Fibroblast of skin of left biceps (primary cell): ENCODE data around the gene HNRNPA2B1.
"Not testable (repeated sequence)": the region's sequence is repeated elsewhere in the genome, so short reads cannot be mapped to it uniquely, and the experiment has no call there.

Experiments
- DNase-seq, 2 experiments: peaks; one replicate each; pipeline ENCODE4 v3.0.0-alpha.2; 2013; ENCODE audit warnings: low read depth in 2 of 2

HNRNPA2B1 gene

DNA sequence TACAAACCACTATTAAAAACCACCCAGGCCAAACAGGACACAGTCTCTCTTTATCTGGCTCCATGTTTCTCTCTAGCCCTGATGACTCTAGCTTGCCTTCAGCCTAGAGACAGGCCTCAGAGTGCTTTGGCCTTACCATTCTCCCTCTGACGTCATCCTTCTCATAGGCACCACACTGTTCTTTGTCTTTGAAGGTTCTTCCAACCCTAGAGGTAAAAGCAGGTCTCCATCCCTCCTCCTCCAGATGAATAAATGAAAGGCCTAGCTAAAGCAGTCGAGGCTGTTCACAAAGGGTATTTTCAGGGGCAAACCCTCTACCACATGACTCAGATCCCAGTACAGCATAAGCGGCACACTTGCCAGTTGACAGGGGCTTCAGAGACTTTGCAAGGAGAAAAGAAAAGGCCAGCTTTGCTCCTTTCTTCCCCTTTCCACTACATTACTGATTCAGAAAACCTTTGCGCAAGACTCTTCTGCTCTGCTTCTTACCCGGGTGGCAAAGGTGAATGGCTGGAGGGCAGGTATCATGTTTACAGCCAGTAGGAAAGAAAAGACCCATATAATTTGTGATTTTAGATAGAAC, 33.8 kb downstream of the HNRNPA2B1 start:
- no peak for DNase-seq

DNA sequence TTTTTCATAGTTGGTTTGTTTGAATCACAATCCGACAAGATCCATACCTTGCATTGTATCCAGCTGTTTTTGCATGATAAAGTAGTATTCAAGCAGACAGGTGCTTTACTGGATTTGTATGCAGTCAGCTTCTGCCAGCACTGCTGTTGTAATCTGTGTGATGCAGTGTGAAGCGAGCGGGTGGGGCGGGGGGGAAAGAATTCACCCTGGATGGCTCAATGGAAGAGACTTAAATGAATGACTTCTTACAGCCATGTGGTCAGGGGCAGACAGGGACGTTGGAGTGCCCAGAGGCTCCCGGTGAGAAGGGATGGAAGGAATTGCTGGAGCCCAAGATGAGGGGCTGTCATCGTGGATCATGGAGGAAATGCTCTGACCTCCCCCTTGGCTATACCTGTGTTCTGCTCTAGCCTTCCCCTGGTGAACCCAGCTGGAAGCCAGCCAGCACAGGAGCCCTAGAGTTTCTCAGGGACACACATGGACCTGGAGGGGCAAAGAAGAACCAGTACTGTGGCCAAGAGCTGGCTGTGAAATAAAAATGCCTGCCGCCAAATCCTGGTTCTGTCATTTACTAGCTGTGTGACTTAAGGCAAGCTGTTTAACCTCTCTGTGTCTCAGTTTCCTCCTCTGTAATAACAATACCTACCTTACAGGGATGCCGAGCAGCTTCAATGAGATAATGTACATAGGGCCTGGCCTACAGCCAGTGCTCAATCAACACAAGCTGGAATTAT, 34.4 kb downstream of the HNRNPA2B1 start:
- DNase-seq, result no peak

DNA sequence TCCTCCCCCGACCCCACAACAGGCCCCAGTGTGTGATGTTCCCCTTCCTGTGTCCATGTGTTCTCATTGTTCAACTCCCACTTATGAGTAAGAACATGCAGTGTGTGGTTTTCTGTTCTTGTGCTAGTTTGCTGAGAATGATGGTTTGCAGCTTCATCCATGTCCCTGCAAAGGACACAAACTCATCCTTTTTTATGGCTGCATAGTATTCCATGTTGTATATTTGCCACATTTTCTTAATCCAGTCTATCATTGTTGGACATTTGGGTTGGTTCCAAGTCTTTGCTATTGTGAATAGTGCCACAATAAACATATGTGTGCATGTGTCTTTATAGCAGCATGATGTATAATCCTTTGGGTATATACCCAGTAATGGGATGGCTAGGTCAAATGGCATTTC, 36.7 kb downstream of the HNRNPA2B1 start:
- not testable (repeated sequence) for DNase-seq

DNA sequence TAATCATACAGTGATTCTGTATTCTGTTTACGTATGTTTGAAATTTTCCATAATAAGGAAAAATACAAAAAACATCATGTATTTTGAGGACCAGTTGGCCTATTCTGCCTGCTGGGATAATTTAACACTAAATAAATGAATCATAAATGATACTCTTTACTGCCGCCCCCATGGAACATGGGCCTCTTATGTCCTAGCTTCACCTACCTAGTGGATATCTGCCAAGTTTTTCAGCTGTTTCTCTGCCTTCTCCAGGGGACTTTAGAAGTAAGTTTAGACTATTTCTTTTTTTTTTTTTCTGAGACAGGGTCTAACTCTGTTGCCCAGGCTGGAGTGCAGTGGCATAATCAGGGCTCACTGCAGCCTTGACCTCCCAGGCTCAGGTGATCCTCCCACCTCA, 38.1 kb downstream of the HNRNPA2B1 start:
- no peak for DNase-seq

DNA sequence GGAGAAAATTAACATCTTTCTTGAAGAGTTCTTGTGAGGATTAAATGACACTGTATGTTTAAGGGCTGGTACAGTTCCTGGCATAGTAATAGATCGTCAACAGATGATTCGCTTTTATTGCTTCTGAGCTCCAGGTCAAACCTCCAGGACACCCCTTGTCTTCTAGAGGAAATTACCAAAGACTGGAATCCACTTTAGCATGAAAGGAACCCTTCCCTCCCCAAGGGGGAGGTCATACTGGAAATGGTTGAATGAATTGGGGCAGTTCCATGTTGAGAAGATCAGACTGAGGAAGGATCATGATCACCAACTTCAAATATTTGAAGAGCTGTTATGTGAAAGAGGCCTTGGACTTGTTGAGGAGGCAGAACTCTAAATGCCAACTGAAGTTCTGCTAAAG, 39.6 kb downstream of the HNRNPA2B1 start:
- no peak for DNase-seq

DNA sequence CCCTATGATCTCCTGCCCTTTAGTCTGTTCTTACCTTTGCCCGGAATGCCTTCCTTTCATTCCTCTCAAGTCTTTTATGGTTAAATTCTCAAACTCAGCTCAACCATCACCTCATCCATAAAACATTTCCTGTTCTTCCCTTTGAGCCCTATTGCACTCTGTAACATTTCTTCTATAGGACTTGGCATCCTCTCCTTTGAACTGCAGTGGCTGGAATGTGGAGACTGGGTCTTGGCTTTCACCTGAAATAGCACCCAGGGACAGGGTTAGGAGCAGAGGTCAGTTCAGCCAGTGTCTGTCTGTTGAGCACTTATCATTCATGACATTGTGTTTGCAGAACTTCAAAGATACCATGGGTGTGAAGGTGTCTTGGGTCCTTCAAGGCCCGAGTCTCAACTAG, 41.3 kb downstream of the HNRNPA2B1 start:
- no peak for DNase-seq

DNA sequence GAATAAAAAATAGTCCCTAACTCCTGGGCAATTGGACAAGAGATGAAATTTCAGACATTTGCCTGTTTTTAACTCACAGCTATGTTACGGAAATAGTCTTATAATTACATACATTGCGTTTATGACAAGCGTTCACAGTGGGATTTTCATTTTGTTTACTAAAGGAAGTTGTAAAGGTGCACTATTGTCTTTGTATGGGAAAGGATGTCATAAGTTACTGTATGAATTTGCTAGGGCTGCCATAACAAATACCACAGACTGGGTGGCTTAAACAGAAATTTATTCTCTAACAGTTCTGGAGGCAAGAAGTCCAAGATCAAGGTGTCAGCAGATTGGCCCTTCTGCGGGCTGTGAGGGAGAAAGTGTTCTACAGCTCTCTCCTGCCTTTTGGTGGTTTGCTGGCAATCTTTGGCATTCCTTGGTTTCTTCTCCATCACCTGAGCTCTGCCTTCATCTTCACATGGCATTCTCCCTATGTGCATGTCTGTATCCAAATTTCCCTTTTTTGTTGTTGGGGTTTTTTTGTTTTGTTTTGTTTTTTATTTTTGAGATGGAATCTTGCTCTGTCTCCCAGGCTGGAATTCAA, 42.9 kb downstream of the HNRNPA2B1 start:
- no peak for DNase-seq

DNA sequence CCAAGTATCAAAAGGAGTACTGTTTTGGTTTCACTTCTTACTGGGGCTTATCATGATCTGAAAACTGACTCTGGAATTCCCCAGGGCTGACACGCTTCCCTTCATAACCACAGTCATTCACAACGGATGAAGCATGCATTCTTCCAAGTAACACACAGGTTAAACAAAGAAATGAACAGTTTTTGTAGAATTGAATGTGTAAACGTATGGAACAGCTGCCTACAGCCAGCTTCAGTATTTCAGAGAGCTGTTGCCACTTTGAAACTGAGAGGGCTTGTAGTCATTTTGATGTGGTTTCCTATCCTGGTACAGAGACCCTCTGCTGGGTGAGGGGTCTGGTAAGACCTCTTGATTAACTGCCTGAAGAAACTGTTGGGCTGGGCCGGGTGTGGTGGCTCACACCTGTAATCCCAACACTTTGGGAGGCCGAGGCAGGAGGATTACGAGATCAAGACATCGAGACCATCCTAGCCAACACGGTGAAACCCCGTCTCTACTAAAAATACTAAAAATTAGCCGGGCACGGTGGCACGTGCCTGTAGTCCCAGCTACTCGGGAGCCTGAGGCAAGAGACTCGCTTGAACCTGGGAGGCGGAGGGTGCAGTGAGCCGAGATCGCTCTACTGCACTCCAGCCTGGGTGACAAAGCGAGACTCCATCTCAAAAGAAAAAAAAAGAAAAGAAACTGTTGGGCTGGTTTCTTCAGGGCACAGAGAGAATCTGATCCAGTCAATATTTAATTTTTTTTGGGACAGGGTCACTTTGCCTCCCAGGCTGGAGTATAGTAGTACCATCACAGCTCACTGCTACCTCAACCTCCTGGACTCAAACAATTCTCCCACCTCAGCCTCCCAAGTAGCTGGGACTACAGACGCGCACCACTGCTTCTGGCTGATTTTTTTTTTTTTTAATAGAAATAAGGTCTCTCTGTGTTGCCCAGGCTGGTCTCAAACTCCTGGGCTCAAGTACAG, 43.8 kb downstream of the HNRNPA2B1 start:
- peak; percentile 63 to 70 for DNase-seq

DNA sequence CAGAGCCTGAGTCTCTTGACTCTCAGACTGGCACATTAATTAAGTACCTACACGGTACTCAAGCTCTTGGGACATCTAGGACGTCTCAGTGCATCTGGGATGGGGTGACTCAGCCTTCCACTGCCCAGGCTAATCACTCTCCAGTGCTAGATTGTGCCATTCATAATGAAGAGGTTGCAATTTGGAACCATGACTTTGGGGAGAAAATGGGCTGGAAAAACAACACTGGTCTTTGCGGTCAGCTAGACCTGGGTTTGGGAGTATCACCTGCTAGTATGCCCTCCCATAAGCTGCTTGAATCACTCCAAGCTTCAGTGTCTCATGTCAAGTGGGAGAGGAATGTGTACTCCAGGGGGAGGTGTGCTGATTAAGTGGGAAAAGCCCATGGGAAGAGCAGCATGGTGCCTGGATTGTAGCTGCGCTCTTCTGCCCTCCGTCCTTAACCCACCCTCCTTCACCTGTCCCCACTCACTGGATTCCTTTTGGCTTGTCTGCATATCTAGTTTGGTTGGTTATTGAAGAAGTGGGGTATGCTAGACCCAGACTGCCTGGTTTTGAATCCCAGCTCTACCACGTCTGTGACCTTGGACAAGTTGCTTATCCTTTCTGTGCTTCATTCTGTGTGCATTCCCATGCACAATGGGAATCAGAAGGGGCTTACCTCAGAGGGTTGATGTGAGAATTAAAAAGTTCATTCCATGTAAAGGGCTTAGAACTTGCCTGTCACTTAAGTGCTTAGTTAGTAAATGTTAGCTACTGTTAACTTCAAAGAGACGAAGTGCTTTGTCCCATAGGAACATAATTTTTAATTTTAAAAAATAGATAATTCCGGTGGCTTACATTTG, 44.8 kb downstream of the HNRNPA2B1 start:
- DNase-seq, result no peak

DNA sequence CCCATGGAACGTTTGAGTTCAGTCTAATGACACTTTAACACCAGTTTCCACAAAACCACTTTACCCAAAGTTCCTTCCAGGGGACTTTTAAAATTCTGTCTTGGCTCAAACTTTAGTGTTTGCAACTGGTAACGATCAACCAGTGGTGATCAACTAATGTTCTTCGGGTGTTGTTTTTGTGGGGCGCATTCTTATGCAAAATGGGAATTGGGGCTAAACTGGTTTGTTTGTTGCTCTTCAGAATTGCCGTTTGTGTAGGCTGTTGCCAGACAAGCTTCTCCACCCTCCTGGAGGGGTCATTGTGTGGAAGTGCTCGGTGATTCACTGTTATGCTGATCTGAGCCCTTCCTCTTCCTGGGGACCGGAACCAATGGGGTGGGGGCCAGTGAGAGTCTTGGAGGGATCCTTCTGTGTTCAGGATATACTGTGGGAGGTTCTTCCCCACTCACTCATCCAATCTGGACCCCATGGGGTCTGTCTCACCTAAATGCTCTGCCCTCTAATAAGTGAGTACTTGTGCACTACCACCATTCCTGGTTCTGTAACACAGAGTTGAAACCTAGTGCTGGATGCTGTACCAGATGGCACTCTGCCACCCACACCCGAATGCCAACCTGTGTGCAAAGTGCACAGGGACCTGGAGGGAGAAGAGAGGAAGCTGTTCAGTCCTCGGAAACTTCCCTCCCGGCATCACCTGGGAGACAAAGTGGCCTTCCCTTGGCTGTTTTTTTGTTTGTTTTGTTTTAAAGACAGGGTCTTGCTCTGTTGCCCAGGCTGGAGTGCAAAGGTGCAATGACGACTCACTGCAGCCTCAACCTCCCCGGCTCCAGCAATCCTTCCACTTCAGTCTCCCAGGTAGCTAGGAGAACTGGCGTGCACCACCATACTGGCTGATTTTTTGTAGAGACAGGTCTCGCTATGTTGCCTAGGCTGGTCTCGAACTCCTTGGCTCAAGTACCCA, 46.4 kb downstream of the HNRNPA2B1 start:
- no peak for DNase-seq

DNA sequence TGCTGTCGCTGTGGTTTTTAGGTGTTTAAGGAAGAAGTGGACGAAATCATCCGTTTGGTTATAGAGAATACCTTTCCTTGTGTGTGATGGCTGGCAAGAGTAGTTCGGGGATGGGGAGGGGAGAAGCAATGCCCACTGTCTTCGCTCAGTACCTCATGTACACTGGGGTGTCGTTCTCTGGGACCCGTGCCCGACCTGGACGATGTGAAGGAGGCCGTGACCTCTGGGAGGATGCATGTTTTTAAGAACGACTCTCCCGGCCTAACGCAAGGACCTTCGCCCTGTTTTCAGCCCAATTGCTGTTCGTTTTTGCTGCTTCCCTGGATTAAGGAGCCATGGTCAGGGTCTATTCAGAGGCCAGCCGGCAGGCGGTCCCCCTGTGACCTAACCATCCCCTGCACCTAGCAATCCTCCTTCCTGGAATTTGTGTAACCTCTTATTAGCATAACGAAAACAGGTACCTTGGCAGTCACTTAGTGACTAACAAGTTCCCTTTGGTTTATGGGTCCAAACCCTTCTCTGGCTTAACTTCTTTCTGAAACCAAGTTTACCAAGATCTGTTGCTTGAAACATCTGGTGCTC, 47.2 kb downstream of the HNRNPA2B1 start:
- no peak for DNase-seq

DNA sequence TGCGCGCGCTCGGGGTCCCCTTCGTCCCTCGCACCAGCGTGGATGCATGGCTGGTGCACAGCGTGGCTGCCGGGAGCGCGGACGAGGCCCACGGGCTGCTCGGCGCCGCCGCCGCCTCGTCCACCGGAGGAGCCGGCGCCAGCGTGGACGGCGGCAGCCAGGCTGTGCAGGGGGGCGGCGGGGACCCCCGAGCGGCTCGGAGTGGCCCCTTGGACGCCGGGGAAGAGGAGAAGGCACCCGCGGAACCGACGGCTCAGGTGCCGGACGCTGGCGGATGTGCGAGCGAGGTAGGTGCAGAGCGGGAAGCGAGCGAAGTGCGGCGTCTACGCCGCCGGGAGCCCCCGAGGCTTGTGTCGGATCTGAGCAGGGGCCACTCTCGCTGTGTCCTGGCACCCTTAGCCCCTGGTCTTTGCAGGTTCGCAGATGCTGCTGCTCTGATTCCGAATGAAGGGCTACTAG, 47.7 kb downstream of the HNRNPA2B1 start:
- not testable (repeated sequence) for DNase-seq

DNA sequence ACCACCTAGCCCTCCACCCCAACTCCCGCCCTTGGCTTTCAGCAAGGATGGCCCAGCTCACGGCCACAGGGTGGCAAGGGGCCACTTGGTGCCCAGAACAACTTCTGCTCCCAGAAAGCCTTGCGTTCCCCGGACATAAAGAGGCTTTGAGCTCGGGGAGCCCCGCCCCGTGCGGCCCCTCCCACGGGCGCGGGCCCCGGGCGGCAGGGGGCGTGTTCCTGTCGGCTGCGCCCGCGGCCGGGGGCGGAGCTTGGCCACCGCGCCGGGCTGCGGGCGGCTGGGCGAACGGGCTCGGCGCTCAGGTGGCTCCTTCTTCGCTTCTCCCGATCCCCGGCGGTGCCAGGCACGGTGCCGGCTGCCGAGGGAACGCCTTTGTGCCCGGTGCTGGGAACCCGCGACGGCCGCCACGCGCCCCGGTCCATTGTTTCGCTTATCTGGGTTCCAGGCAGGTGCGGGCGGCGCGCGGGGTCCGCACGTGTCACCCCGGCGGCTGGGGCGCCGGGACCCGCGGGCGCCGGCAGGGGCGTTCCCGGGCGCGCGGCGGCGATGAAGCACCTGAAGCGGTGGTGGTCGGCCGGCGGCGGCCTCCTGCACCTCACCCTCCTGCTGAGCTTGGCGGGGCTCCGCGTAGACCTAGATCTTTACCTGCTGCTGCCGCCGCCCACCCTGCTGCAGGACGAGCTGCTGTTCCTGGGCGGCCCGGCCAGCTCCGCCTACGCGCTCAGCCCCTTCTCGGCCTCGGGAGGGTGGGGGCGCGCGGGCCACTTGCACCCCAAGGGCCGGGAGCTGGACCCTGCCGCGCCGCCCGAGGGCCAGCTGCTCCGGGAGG, 48.4 kb downstream of the HNRNPA2B1 start, which contains the start of gene NFE2L3:
NFE2L3 (plus strand) TSS at position 246 of the 829 bp plus-strand sequence; CDS start at position 547, 301 bp downstream.
- DNase-seq, result peak; percentile 15 to 21

DNA sequence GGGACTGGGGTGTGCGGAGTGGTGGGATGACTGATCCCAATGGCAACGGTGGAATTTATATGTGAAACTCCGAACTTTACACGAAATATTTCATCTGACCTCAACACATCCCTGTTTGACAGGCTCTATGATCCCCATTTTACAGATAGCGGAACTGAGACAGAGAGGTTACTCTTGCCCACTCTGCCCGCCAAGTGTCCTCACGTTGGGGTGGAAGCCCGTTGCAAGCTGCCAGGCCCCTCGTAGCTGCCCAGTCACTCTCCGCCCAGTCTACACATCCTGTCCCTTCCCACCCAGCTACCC, 48.9 kb downstream of the HNRNPA2B1 start:
- DNase-seq, result no peak

DNA sequence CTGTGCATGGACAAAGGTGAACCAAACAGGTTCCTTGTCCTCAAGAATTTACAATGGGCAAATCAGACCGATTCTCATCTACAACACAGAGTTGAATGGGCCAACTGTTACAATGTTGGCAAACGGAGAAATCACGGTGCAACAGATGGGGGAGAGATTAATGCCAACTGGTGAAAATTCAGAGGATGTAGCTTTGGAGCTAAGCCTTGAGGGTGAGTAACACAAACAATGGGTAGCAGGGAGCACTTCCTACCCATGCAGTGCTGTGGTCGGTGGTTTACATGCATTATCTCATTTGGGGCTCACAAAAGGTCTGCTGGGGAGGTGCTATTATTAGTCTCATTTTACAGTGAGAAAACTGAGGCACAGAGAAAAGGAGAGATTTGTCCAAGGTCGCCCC, 49.5 kb downstream of the HNRNPA2B1 start:
- DNase-seq, result no peak

DNA sequence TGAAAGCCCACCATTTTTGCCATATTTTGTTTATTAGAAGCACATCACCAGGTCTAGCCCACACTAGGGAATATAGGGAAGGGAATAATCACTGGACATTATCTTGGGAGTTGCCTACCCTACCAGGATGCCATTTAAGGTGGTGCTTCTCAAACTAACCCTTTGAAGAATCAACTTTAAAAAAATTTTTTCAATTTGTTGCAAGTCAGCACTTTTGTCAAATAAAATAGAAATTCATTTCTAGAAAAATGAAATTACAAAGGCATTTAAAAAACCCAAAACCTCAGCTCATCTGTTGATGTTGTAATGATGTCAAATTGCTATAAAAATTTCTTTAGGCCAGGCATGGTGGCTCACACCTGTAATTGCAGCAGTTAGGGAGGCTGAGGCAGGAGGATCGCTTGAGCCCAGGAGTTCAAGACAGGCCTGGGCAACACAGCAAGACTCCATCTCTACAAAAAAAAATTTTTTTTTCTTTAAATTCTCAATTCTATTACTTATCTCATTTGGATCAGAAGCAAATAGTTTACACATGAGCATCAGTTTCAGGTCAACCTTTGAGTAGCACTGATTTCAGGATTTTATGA, 51.1 kb downstream of the HNRNPA2B1 start:
- DNase-seq, result no peak

DNA sequence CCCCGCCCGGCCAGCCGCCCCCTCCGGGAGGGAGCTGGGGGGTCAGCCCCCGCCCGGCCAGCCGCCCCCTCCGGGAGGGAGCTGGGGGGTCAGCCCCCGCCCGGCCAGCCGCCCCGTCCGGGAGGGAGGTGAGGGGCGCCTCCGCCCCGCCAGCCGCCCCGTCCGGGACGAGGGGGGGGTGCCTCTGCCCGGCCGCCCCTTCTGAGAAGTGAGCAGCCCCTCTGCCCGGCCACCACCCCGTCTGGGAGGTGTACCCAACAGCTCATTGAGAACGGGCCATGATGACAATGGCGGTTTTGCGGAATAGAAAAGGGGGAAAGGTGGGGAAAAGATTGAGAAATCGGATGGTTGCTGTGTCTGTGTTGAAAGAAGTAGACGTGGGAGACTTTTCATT, 52.2 kb downstream of the HNRNPA2B1 start:
- not testable (repeated sequence) for DNase-seq

DNA sequence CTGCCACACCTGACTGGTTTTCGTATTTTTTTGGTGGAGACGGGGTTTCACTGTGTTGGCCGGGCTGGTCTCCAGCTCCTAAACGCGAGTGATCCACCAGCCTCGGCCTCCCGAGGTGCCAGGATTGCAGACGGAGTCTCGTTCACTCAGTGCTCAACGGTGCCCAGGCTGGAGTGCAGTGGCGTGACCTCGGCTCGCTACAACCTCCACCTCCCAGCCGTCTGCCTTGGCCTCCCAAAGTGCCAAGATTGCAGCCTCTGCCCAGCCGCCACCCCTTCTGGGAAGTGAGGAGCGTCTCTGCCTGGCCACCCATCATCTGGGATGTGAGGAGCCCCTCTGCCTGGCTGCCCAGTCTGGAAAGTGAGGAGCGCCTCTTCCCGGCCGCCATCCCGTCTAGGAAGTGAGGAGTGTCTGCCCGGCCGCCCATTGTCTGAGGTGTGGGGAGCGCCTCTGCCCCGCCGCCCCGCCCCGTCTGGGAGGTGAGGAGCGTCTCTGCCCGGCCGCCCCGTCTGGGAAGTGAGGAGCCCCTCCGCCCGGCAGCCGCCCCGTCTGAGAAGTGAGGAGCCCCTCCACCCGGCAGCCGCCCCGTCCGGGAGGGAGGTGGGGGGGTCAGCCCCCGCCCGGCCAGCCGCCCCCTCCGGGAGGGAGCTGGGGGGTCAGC, 52.8 kb downstream of the HNRNPA2B1 start:
- not testable (repeated sequence) for DNase-seq
